K562 treated with DMSO at 1 percent for 24 hours (cell line): ENCODE measurements around the gene HBEGF. TPM values are rescaled to one million over a fixed set of nuclear protein-coding genes. Genes with fewer than 3 reads are reported as not detected.

Experiments used
- total RNA-seq: library from RNA; unstranded; fragments of 300-600 nt; gene quantifications from 2 replicates; pipeline ENCODE4 v1.2.3, GENCODE V29; 2022; ENCODE audit warnings: low read depth; ENCODE audit not compliant: insufficient read depth

Gene HBEGF
- total RNA-seq: 2.8 and 4.2 TPM in 2 replicates

DNA sequence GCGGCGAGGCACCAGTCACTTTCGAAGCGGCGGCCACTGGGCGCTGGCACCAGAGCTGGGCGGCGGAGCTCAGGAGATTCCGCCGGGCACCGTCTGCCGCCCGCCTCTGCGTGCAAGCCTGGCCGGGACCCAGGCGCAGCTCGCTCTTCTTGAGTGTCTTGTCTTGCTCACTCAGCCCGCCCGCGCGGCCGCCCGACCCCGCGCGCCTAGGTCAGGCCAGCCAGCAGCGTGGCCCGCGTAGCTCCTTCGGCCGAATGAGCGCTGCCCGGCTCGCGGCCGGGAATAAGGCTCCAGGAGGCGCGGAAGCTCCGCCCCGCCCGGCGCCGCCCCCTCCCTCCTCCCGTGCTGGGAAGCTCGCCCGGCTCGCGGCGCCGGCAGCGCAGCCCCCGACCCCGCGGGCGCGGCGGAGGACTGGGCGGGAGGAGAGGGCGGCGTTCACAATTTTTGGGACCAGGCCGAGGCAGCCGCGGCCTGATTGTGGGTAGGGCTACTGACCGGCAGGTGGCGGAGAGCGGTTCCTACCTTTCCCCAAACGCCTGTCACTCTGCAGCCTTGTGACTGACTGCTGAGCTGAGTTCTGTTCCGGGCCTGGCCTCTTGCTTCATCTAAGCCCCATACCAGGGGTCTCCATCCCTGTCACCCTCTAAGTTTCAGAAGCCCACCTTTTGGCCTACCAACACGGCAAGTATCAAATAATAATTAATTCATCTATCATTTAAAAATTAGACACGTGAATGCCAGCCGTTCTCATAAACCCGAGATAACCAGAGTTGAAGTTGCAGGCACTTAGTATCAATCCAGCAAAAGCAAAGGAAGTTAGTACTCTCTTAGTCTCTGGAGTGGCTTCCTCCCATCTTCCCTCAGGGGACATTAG, at the start of gene HBEGF:
Gene HBEGF (minus strand): TSS at position 256 of the 874 bp plus-strand sequence. CDS start 275 bp downstream, outside the sequence.

GRCh38 chr5:140360101-140360500, 13.7 kb upstream of the HBEGF start, which contains the start of gene SLC4A9:
Gene SLC4A9, plus strand, starts transcription at chr5:140360194. Its CDS starts 43 bp downstream, at chr5:140360237.

DNA sequence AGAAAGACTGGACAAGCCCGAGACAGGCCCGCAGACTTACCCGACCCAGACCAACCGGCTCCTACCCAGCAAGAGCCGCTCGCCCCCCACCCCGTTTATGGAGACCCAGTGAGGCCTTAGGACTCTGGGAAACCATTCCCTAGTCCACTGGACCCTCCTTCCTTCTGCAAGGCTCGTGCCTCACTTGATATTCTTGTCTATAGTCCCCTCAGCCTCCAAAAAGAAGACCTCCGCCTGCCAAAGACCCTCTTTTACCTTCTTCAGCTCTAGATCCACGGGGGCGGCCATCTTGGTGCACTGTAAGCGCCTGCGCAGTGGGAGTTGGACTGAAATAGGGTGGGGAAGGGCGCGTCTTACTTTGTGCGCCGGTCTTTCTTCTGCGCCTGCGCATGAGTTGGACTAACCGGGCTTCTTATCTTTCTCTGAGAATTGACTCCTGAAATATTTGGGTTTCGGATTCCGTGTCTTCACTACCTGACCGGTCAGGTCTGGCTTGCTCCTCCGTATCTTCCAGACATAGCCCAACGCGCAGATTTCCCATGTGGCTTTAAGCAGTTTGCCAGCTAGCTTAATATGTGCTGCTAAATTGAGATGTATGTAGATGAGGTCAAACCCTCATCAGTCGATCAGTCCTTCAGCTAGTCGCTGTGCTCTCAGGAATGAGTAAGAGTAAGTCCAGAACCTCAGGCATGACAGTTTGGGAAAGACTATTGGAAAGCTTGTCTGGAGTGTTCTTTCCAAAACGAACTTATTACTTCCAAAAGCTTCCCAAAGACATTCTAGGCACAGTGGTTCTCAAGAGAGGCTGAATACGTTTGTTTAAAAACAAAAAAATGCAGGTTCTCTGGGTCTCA, 43.4 kb downstream of the HBEGF start, which contains the start of gene PFDN1:
Gene PFDN1 (minus strand): TSS at position 316 of the 854 bp plus-strand sequence. CDS start 28 bp downstream, at position 288.

Other genes with a start within 250 kb of the HBEGF start
- 13.0 and 13.8 TPM in 2 replicates for gene PURA, start 232.5 kb downstream of the HBEGF start, total RNA-seq
- gene IGIP, start 220.7 kb downstream of the HBEGF start, total RNA-seq: 0.57 and 1.1 TPM in 2 replicates
- gene CYSTM1, start 171.4 kb downstream of the HBEGF start, total RNA-seq: 117 and 123 TPM in 2 replicates
- 60.2 and 74.2 TPM in 2 replicates for gene PFDN1, start 43.5 kb downstream of the HBEGF start, total RNA-seq
- not detected in 2 replicates for gene SLC4A9, start 13.6 kb upstream of the HBEGF start, total RNA-seq
- 64.2 and 71.0 TPM in 2 replicates for gene ANKHD1, start 55.2 kb upstream of the HBEGF start, total RNA-seq
- 8.6 and 10.4 TPM in 2 replicates for gene EIF4EBP3, start 201.1 kb upstream of the HBEGF start, total RNA-seq
- 33.9 and 34.7 TPM in 2 replicates for gene SRA1, start 210.9 kb upstream of the HBEGF start, total RNA-seq
- gene APBB3, start 218.0 kb upstream of the HBEGF start, total RNA-seq: 15.1 and 17.3 TPM in 2 replicates
- 166 and 171 TPM in 2 replicates for gene SLC35A4, start 218.2 kb upstream of the HBEGF start, total RNA-seq